Aorta (tissue), 5 donors: Measurements from ENCODE around the gene CATSPERD. TPM values are rescaled to one million over a fixed set of nuclear protein-coding genes. Genes with fewer than 3 reads are reported as not detected.

Source experiments
- ATAC-seq: fragments of 200-7000 bp; cut with Tn5 transposase; one replicate; pipeline ENCODE4 v1.9.1; 2022; ENCODE audit warnings: moderate library complexity; ENCODE audit not compliant: low FRiP score
- DNase-seq, 2 donors: peaks; one replicate each; pipeline ENCODE4 v3.0.0-alpha.2; 2020
- H3K27ac ChIP-seq, 2 donors: one replicate each; pipeline ENCODE4 v1.5.1; 2013; ENCODE audit warnings: low read length in 2 of 2, mild to moderate bottlenecking in 2 of 2, moderate library complexity in 2 of 2, control low read depth in 1 of 2, inconsistent platforms in 1 of 2, low read depth in 1 of 2
- H3K27me3 ChIP-seq, 2 donors: one replicate each; pipeline ENCODE4 v1.6.1; 2013; ENCODE audit warnings: control low read depth in 1 of 2, low read length in 1 of 2, mild to moderate bottlenecking in 1 of 2, moderate library complexity in 1 of 2; ENCODE audit not compliant: insufficient read depth in 2 of 2, control insufficient read depth in 1 of 2
- H3K36me3 ChIP-seq, 2 donors: one replicate each; pipeline ENCODE4 v1.6.1; 2013; ENCODE audit warnings: control low read depth in 1 of 2, low read length in 1 of 2, mild to moderate bottlenecking in 1 of 2; ENCODE audit not compliant: insufficient read depth in 2 of 2, control insufficient read depth in 1 of 2
- H3K4me1 ChIP-seq, 2 donors: one replicate each; pipeline ENCODE4 v1.6.1; 2013; ENCODE audit warnings: low read length in 2 of 2, control low read depth in 1 of 2, mild to moderate bottlenecking in 1 of 2, moderate library complexity in 1 of 2; ENCODE audit not compliant: insufficient read depth in 2 of 2, control insufficient read depth in 1 of 2
- H3K4me3 ChIP-seq, 2 donors: one replicate each; pipeline ENCODE4 v1.5.1; 2013; ENCODE audit warnings: low read length in 2 of 2, control low read depth in 1 of 2, mild to moderate bottlenecking in 1 of 2
- H3K9me3 ChIP-seq: one replicate; pipeline ENCODE4 v1.6.1; 2013; ENCODE audit warnings: mild to moderate bottlenecking, low read length; ENCODE audit not compliant: control insufficient read depth
- WGBS, 2 donors: extraction: QIAGEN DNeasy Blood & Tissue Kit; methylation state at CpG; one replicate each; pipeline ENCODE4 v1.1.7; 2013; 5-methylcytosine and 5-hydroxymethylcytosine counted together
- intact Hi-C, 2 donors: fragments of 100-400 bp; cut with DNase I; formaldehyde crosslinking; loops; one replicate each; pipeline versions ENCODE4 v1.14.2 to v1.15.0; 2022
- polyA plus RNA-seq, 2 donors: library from polyadenylated mRNA; stranded (reverse); fragments of 200-250 nt; gene quantifications; one replicate each; pipeline ENCODE4 v1.2.3, GENCODE V29; 2013
- total RNA-seq, 2 donors: library from RNA; stranded (reverse); fragmentation: NEBNext Ultra II Directional; extraction: Animal tissue kit (Norgen Biotek cat#: 25700); gene quantifications; one replicate each; pipeline ENCODE4 v1.2.1, GENCODE V29; 2021
- donor health status: healthy with polysubstance abuse.
- donor health status: Bipolar disorder and iron deficiency.
- donor health status: DM: no; HTN: no; CAD: no.
- donor health status: DM: no; HTN: no; CAD: no.
- donor health status: DM: yes; HTN: yes; CAD: no.

Gene CATSPERD
- total and polyA plus RNA-seq, 4 donors: not detected

DNA sequence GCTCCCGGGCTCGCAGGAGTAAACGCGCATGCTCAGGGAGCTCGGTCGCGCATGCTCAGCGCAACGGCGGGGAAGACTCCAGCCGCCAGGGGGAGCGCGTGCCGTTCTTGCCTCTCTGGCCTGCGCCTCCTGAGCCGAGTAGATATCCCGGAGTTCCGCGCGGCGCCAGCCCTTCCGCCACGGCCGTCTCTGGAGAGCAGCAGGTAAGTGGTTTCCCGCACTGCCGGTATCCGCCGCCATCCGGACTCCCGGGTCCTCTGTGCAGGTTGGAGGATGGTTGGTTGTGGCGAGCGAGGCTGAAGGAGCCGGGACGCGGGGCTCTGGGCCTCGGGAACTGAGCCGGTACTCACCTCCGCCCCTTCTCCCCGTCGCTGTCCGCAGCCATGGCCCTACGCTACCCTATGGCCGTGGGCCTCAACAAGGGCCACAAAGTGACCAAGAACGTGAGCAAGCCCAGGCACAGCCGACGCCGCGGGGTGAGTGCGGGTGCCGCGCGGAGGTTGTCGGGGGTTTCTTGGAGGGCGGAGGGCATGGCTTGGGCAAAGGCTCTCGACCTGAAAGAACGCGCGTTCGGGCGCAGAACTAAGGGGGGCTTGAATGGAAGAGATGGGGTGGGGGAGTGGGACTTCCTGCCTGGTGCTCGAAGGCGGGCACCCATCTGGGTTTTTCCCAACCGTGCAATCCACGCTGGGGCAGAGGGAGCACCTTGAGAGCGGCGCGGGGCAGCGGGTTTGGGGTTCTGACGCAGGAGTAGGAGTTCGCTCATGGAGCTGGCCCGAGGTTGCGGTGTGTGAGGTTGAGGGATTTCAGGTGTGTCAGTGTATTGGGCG lies 30.1 kb upstream of the CATSPERD start, which contains the start of gene RPL36:
TSS of gene RPL36 (plus strand) at position 171 of the 830 bp plus-strand sequence. CDS start at position 384, 213 bp downstream.
- WGBS, 2 donors: 1% methylated on average over 73 of the region's 73 CpGs

DNA sequence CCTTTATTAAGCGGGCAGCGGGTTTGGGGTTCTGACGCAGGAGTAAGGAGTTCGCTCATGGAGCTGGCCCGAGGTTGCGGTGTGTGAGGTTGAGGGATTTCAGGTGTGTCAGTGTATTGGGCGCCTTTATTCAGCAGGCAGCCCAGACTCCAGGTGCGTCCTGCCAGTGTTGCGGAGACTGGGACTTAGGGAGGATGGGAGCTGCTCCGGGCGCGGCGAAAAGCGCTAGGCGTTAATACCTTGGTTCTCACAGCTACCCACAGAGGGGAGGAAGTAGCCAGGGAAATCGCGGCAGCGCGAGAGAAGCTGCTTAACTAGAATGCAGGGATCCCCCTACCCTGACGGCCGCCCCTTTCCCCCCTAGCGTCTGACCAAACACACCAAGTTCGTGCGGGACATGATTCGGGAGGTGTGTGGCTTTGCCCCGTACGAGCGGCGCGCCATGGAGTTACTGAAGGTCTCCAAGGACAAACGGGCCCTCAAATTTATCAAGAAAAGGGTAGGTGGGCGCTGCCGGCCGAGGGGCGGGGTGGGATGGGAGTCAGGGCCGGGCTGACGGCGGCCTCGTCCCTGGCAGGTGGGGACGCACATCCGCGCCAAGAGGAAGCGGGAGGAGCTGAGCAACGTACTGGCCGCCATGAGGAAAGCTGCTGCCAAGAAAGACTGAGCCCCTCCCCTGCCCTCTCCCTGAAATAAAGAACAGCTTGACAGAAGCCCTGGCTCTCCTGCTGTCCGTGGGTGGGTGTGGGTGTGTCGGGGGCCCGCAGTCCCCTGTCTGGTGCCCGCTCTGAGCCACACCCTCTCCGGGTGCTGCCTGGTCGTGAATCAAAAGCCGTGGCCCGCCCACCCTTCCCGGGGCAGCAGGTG lies 29.2 kb upstream of the CATSPERD start:
- ATAC-seq: no peak
- no peaks in the 10 kb centered on the region for H3K9me3 ChIP-seq
- H3K27ac ChIP-seq: peak overlapping the region in 1 of 2 donors; percentile 5
- H3K4me1 ChIP-seq: no peaks in the 10 kb centered on the region
- no peaks in the 10 kb centered on the region for H3K27me3 ChIP-seq
- intact Hi-C loops: loop anchor here in 1 of 2 donors (1.0 kb wide), 1 partner anchor 29 kb away; the partner anchor contains the start of genes CATSPERD and LONP1
- WGBS, 2 donors: 10% methylated on average over 54 of the region's 54 CpGs
- H3K4me3 ChIP-seq: peak overlapping the region in 1 of 2 donors; percentile 41
- DNase-seq: no peak
- H3K36me3 ChIP-seq: peaks cover 0 to 6% of the 10 kb centered on the region in 2 donors

More for the DNA sequence above, 30.1 kb upstream of the CATSPERD start, which contains the start of gene RPL36:
- Histone ChIP-seq H3K36me3 (peaks cover 0 to 2% of the 10 kb centered on the region in 2 donors), H3K4me1 (no peaks in the 10 kb centered on the region), H3K9me3 (no peaks in the 10 kb centered on the region), H3K27me3 (no peaks in the 10 kb centered on the region), H3K27ac (peak within 1 kb of the TSS in 1 of 2 donors; percentile 41), H3K4me3 (peak within 1 kb of the TSS; percentile 41 to 55)
- ATAC-seq (peak; percentile 93), DNase-seq (peak; percentile 98 to 100)
- intact Hi-C loops: loop anchor here in 1 of 2 donors (1.0 kb wide), 1 partner anchor 30 kb away; the partner anchor contains the start of genes CATSPERD and LONP1

DNA sequence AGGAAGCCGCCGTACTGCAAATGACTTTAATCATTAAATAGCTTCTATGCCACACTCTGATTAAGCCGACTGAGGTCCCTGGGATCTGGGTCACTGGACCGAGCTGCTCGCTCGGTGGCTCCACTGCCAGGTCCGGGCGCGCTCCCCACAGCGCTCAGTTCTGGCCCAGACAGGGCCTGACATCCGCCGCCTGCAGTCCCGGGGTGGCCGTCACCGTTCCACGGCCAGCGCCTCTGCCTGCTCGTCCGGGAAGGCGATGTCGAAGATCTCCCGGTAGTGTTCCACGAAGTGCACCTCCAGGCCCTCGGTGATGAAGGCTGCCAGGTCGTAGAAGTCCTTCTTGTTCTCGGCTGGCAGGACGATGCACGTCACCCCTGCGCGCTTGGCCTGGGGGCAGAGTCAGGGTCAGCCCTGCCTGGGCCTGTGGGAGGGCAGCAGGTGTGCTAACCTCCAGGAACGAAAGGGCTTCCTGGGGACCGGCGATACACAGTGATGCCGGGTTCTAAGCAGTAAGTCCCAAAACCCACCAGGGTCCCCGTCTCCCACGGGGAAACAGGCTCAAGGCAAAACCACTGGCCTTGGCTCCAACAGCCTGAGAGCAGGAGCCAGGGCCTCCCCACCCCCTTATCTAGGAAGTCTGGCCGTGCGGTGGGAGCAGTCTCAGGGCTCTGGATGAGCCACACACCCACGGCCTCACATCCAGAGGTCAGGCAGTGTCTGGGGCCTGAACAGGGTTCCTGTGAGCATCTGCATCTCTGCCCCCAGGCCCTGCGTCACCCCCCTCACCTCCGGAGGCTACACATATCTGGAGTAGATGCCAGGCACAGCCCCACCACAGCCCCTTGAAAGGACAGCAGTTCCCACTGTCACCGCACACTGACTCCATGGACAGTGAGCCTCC lies 28.4 kb upstream of the CATSPERD start:
- 69 to 75% methylated on average over 42 of the region's 42 CpGs for WGBS, 2 donors
- no peak overlapping the region for H3K27ac ChIP-seq
- ATAC-seq: no peak
- H3K9me3 ChIP-seq: no peaks in the 10 kb centered on the region
- H3K36me3 ChIP-seq: peaks cover 0 to 6% of the 10 kb centered on the region in 2 donors
- no peaks in the 10 kb centered on the region for H3K4me1 ChIP-seq
- H3K4me3 ChIP-seq: no peak overlapping the region
- no peak for DNase-seq
- intact Hi-C loops: no loop called here
- no peaks in the 10 kb centered on the region for H3K27me3 ChIP-seq

DNA sequence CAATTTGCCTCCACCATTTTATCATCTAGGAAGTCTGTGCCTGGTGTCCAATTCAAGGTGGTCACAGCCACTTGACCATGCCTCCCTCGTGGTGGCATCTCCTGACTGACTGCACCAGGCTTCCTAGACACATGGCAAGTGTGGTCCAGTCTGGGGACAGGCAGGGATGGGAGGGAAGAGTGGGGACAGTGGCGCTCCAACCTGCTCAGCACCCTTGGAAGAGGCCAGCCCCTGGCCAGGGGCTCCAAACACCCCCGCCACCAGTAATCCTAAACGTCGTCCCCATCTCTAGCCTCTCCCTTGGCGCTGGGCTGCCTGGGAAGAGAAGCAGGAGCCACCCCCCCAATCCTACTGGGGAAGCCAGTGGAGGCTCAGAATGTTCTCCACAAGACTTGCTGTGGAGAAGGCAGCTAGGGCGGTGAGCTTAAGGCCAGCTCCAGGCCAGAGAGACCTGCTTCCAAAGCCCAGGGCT lies 27.7 kb upstream of the CATSPERD start:
- DNase-seq: no peak
- 71 to 76% methylated on average over 6 to 7 of the region's 7 CpGs for WGBS, 2 donors
- H3K4me3 ChIP-seq: no peak overlapping the region
- no peaks in the 10 kb centered on the region for H3K9me3 ChIP-seq
- no peaks in the 10 kb centered on the region for H3K27me3 ChIP-seq
- no peaks in the 10 kb centered on the region for H3K4me1 ChIP-seq
- no peak for ATAC-seq
- intact Hi-C loops: no loop called here
- H3K36me3 ChIP-seq: peaks cover 0 to 6% of the 10 kb centered on the region in 2 donors
- no peak overlapping the region for H3K27ac ChIP-seq

- Histone ChIP-seq H3K9me3 (no peaks in the 10 kb centered on the region), H3K4me3 (no peak overlapping the region), H3K27ac (no peak overlapping the region), H3K27me3 (no peaks in the 10 kb centered on the region), H3K4me1 (no peaks in the 10 kb centered on the region), H3K36me3 (peaks cover 0 to 6% of the 10 kb centered on the region in 2 donors)
- intact Hi-C loops: no loop called here
- ATAC-seq (no peak), DNase-seq (no peak)
- 82% methylated on average over 37 to 39 of the region's 39 CpGs for WGBS, 2 donors
Measured at GRCh38 chr19:5693195-5694166, 27.0 kb upstream of the CATSPERD start.

GRCh38 chr19:5694167-5694955 lies 26.1 kb upstream of the CATSPERD start:
- H3K4me1 ChIP-seq: no peaks in the 10 kb centered on the region
- DNase-seq (no peak), ATAC-seq (no peak)
- H3K9me3 ChIP-seq: no peaks in the 10 kb centered on the region
- WGBS, 2 donors: 91 to 92% methylated on average over 44 to 45 of the region's 45 CpGs
- no peak overlapping the region for H3K27ac ChIP-seq
- no peak overlapping the region for H3K4me3 ChIP-seq
- H3K36me3 ChIP-seq: peaks cover 0 to 10% of the 10 kb centered on the region in 2 donors
- H3K27me3 ChIP-seq: no peaks in the 10 kb centered on the region
- intact Hi-C loops: no loop called here
